Measurements from ENCODE around the gene C2orf80.
"Not testable (repeated sequence)": the region's sequence is repeated elsewhere in the genome, so short reads cannot be mapped to it uniquely, and the experiment has no call there.

C2orf80 gene

DNA sequence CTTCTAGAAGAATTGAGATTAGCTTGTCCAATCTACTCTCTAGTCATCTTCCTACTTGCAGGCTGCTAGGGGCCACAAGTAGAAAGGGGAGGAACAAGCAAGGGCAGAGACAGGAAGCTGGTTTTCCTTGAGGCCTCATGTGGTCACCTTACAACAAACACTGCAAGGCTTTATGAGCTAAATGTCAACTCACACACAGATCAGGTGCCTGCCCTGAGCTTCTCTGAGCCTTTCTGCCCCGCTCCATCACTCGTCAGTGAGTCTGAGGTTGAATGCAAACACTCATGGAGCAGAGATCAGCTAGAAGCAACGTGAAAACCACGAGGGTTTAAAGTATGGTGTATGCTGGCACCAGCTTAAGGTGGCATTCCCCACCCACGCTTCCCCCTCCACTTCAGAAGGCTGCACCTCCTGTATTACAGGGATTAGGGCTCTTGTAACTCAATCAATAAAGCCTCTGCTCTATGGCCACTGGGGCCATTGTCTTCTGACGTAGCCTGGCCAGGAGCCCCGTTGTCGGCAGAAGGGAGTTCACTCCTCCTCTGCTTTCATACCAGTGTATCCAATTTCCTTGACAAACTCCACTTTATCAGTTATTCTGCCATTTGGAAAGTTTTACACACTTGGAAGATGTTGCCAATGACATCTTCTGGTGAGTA lies 54.8 kb downstream of the C2orf80 start:
- WGBS, 2 experiments (ENCODE audit: insufficient coverage in 2 of 2), result 54 to 64% methylated on average over 1 to 5 of the region's 8 CpGs
- no peaks in the 10 kb centered on the region for H3K36me3 ChIP-seq (ENCODE audit: control insufficient read depth, insufficient read depth, low read length)
- peaks cover 3% of the 10 kb centered on the region for H3K9me3 ChIP-seq (ENCODE audit: control insufficient read depth, low read length)
- no peak overlapping the region for H3K4me3 ChIP-seq (ENCODE audit: extremely low read depth, insufficient read depth, low read length, poor library complexity, severe bottlenecking)
- no peak overlapping the region for H3K27ac ChIP-seq (ENCODE audit: low read depth, low read length, severe bottlenecking)
- no peaks in the 10 kb centered on the region for H3K4me1 ChIP-seq (ENCODE audit: control insufficient read depth, insufficient read depth, low read length, poor library complexity, severe bottlenecking)

DNA sequence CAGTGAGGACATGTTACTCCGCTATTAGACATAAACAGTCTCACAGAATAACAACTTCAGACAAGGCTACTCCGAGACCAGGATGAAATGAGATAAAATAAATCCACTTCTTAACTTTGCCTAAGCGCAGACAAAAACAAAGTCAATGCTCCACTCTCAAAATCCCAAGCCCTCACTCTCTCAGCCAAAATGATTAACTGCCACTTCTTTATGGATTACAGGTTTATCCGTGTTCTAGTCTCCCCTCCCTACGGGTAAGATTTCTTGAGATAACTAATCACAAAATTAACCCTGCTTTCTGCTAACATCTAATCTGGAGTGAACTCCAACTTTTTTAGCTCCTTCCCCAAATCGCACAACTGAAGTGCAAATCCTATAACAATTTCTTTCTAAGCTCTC lies 59.1 kb downstream of the C2orf80 start:
- H3K4me1 ChIP-seq (ENCODE audit: control insufficient read depth, insufficient read depth, low read length, poor library complexity, severe bottlenecking), result no peaks in the 10 kb centered on the region
- no peaks in the 10 kb centered on the region for H3K36me3 ChIP-seq (ENCODE audit: control insufficient read depth, insufficient read depth, low read length)
- H3K4me3 ChIP-seq (ENCODE audit: extremely low read depth, insufficient read depth, low read length, poor library complexity, severe bottlenecking), result no peak overlapping the region
- 92 to 100% methylated on average over 4 to 5 of the region's 6 CpGs for WGBS, 2 experiments (ENCODE audit: insufficient coverage in 2 of 2)
- no peaks in the 10 kb centered on the region for H3K9me3 ChIP-seq (ENCODE audit: control insufficient read depth, low read length)
- no peak overlapping the region for H3K27ac ChIP-seq (ENCODE audit: low read depth, low read length, severe bottlenecking)

DNA sequence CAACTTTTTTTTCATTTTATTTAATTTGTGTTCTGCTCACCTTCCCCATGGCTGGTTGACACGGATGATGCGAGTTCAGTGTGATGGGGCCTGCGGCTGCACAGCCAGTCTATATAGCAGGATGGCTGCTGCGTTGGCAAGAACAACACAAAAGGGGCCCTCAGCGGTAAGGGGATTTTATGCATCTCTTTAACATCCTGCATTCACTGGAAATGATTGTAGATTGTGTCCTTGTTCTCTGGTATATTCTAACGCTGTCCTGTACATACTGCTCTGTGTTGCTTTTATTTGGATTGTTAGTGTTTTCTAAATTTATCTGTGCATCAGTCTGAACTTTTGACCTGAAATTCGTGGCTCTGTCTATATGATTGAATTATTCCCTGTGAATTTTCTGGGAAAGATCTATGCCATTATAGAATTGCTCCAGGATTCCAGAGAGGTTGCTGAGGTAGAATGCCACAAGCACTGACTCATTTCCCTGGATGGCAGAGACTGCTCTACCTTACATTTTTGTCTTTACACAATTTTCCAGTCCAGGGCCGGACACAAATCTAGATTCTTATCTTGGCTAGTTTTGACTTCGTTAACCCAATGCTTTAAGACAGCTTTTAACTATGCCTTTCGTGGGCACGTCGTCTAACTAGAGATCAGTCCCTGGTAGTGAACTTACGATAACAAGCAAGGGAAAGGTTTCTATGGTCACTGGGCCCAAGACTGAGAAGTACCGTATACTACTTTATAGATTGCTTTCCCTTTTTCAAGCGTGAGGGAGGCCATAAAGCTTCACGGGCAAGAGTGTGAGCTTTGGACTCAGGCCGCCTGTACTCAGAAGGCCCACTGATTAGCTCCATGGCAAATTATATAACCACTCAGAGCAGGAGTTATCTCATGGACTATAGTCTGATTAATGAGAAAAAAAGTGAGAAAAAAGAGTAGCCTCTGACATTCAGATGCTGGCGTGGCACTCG lies 59.8 kb downstream of the C2orf80 start, which contains the start of gene CRYGC:
Gene CRYGC, minus strand, starts transcription at position 85 of the 968 bp plus-strand sequence. Its CDS starts 36 bp downstream, at position 49.
- H3K9me3 ChIP-seq (ENCODE audit: control insufficient read depth, low read length), result no peaks in the 10 kb centered on the region
- 92 to 93% methylated on average over 12 to 16 of the region's 19 CpGs for WGBS, 2 experiments (ENCODE audit: insufficient coverage in 2 of 2)
- no peak within 1 kb of the TSS for H3K4me3 ChIP-seq (ENCODE audit: extremely low read depth, insufficient read depth, low read length, poor library complexity, severe bottlenecking)
- H3K27ac ChIP-seq (ENCODE audit: low read depth, low read length, severe bottlenecking), result no peak within 1 kb of the TSS
- H3K36me3 ChIP-seq (ENCODE audit: control insufficient read depth, insufficient read depth, low read length), result no peaks in the 10 kb centered on the region
- no peaks in the 10 kb centered on the region for H3K4me1 ChIP-seq (ENCODE audit: control insufficient read depth, insufficient read depth, low read length, poor library complexity, severe bottlenecking)

DNA sequence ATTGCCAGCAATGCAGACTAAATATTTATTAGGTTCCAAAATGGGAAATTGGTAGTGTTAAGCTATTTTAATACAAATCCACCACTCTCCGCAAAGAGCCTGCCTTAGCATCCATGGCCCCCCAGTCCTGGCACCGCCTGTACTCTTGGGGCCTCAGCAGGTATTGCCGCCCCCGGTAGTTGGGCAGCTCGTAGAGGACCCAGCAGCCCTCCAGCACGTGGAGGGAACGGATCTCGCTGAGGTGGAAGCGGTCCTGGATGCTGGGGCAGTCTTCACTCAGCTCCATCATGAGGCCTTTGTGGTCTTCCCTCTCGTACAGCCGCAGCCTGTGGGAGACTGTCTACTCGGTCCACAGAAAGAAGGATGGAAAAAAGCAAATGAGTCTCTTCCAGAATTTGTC lies 61.7 kb downstream of the C2orf80 start:
- 88 to 96% methylated on average over 9 to 10 of the region's 12 CpGs for WGBS, 2 experiments (ENCODE audit: insufficient coverage in 2 of 2)
- H3K9me3 ChIP-seq (ENCODE audit: control insufficient read depth, low read length), result no peaks in the 10 kb centered on the region
- no peaks in the 10 kb centered on the region for H3K4me1 ChIP-seq (ENCODE audit: control insufficient read depth, insufficient read depth, low read length, poor library complexity, severe bottlenecking)
- no peak overlapping the region for H3K4me3 ChIP-seq (ENCODE audit: extremely low read depth, insufficient read depth, low read length, poor library complexity, severe bottlenecking)
- no peak overlapping the region for H3K27ac ChIP-seq (ENCODE audit: low read depth, low read length, severe bottlenecking)
- H3K36me3 ChIP-seq (ENCODE audit: control insufficient read depth, insufficient read depth, low read length), result no peaks in the 10 kb centered on the region

DNA sequence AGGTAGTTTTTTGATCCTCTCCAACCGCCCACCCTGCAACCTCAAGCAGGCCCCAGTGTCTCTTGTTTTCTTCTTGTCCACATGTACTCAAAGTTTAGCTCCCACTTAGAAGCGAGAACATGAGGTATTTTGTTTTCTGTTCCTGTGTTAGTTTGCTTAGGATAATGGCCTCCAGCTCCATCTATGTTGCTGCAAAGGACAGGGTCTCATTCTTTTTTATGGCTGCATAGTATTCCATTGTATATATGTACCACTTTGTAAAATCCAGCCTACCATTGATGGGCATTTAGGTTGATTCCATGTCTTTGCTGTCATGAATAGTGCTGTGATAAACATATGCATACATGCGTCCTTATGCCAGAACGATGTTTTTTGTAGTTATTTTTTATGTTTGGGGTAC lies 62.7 kb downstream of the C2orf80 start:
- no peak overlapping the region for H3K4me3 ChIP-seq (ENCODE audit: extremely low read depth, insufficient read depth, low read length, poor library complexity, severe bottlenecking)
- H3K27ac ChIP-seq (ENCODE audit: low read depth, low read length, severe bottlenecking), result no peak overlapping the region
- no peaks in the 10 kb centered on the region for H3K9me3 ChIP-seq (ENCODE audit: control insufficient read depth, low read length)
- no peaks in the 10 kb centered on the region for H3K36me3 ChIP-seq (ENCODE audit: control insufficient read depth, insufficient read depth, low read length)
- WGBS, 2 experiments (ENCODE audit: insufficient coverage in 2 of 2), result no CpG with 5 or more reads among the region's 4 CpGs
- no peaks in the 10 kb centered on the region for H3K4me1 ChIP-seq (ENCODE audit: control insufficient read depth, insufficient read depth, low read length, poor library complexity, severe bottlenecking)

DNA sequence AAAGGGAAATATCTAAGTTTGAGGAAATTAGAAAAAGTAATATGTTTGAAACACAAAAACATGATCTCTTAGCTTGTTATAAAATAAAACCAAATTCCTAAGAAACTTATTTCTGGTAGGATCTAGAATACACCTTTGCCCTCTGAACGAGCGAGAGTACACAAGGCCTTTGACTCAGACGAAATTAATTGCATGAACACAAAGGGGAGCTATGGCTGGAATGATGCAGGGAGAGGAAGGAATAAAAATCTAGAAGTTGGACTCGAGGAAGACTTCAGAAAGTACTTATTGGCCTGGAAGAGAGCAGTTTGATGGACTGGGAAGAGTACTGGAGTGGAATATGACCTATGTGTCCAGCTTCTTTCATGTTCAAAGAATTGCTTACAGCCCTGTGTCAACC lies 64.6 kb downstream of the C2orf80 start:
- H3K9me3 ChIP-seq (ENCODE audit: control insufficient read depth, low read length), result no peaks in the 10 kb centered on the region
- H3K27ac ChIP-seq (ENCODE audit: low read depth, low read length, severe bottlenecking), result no peak overlapping the region
- H3K4me3 ChIP-seq (ENCODE audit: extremely low read depth, insufficient read depth, low read length, poor library complexity, severe bottlenecking), result no peak overlapping the region
- no peaks in the 10 kb centered on the region for H3K4me1 ChIP-seq (ENCODE audit: control insufficient read depth, insufficient read depth, low read length, poor library complexity, severe bottlenecking)
- 81 to 88% methylated on average over 1 to 4 of the region's 4 CpGs for WGBS, 2 experiments (ENCODE audit: insufficient coverage in 2 of 2)
- no peaks in the 10 kb centered on the region for H3K36me3 ChIP-seq (ENCODE audit: control insufficient read depth, insufficient read depth, low read length)

DNA sequence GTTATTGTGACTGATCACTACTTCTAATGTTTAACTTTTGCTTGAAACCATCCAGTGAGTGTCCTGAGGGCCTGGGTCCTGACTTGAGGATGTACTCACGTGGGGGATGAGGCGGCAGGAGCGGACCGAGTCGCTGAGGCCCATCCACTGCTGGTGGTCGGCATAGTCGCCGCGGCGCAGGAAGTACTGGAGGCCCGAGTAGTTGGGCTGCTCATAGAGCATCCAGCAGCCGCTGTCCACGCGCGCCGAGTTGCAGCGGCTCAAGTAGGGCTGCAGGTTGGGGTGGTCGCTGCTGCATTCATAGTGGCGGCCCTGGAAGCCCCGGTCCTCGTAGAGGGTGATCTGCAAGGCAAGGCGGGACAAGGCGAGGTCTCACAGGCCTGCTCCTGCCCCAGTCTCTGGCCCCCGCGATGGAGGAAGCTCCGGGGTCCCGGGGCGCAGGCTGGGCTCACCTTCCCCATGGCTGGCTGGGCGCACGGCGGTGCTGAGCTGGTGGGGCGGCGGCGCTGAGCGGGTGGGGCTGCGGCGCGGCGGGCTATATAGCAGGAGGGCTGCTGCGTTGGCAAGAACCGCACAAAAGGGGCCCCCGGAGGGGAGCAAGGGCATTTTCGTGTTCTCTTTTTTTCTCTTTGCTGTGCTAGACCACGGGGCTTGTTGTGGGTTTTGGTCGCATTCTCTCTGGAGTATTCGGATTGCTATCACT lies 65.7 kb downstream of the C2orf80 start, which contains the start of gene CRYGD:
Gene CRYGD, minus strand, starts transcription at position 512 of the 703 bp plus-strand sequence. Its CDS starts 51 bp downstream, at position 461.
- not testable (repeated sequence) for H3K9me3 ChIP-seq (ENCODE audit: control insufficient read depth, low read length); H3K36me3 ChIP-seq (ENCODE audit: control insufficient read depth, insufficient read depth, low read length); H3K4me3 ChIP-seq (ENCODE audit: extremely low read depth, insufficient read depth, low read length, poor library complexity, severe bottlenecking); H3K4me1 ChIP-seq (ENCODE audit: control insufficient read depth, insufficient read depth, low read length, poor library complexity, severe bottlenecking); H3K27ac ChIP-seq (ENCODE audit: low read depth, low read length, severe bottlenecking)
- 79 to 81% methylated on average over 31 to 36 of the region's 46 CpGs for WGBS, 2 experiments (ENCODE audit: insufficient coverage in 2 of 2)

DNA sequence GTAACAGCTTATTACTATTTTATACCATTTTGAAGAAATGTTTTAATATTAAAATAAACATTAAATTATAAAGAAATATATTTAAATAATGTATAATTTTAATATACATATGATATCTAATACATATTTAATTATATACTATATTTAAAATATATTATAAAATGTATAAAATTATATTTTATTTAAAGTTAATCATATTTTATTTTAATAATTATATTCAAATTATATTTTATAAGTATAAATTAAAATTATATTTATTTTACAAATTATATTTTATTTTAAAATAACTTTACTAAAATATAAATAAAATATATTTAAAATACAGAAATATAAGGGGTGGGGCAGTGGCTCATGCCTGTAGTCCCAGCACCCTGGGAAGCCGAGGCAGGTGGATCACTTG lies 67.6 kb downstream of the C2orf80 start:
- Histone ChIP-seq H3K4me1 (ENCODE audit: control insufficient read depth, insufficient read depth, low read length, poor library complexity, severe bottlenecking) (no peaks in the 10 kb centered on the region), H3K36me3 (ENCODE audit: control insufficient read depth, insufficient read depth, low read length) (no peaks in the 10 kb centered on the region), H3K4me3 (ENCODE audit: extremely low read depth, insufficient read depth, low read length, poor library complexity, severe bottlenecking) (no peak overlapping the region), H3K27ac (ENCODE audit: low read depth, low read length, severe bottlenecking) (no peak overlapping the region), H3K9me3 (ENCODE audit: control insufficient read depth, low read length) (no peaks in the 10 kb centered on the region)
- WGBS, 2 experiments (ENCODE audit: insufficient coverage in 2 of 2), result 90% methylated on average over 1 of the region's 1 CpG; no CpG with 5 or more reads in 1 of the 2 experiments

DNA sequence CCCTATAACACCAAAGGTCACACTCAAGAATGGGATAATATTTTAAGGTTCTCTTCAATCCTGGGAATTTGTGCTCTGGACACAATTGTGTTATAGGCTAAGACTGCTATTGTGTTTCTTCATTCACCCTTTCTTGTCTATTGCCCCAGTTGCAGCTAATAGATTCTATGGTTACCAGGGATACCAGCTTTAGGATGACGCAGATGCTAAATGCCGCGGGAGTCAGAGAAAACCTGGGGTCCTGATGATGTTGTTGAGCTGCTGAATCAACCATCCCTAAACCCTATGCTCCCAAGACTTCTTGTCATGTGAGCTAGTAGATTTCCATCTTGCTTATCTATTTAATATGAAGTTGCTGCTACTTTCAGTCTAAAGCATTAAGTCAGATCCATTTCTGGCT lies 70.9 kb downstream of the C2orf80 start:
- Histone ChIP-seq H3K27ac (ENCODE audit: low read depth, low read length, severe bottlenecking) (no peak overlapping the region), H3K36me3 (ENCODE audit: control insufficient read depth, insufficient read depth, low read length) (no peaks in the 10 kb centered on the region), H3K4me3 (ENCODE audit: extremely low read depth, insufficient read depth, low read length, poor library complexity, severe bottlenecking) (no peak overlapping the region), H3K4me1 (ENCODE audit: control insufficient read depth, insufficient read depth, low read length, poor library complexity, severe bottlenecking) (no peaks in the 10 kb centered on the region), H3K9me3 (ENCODE audit: control insufficient read depth, low read length) (no peaks in the 10 kb centered on the region)
- WGBS, 2 experiments (ENCODE audit: insufficient coverage in 2 of 2), result 100% methylated on average over 2 of the region's 3 CpGs; no CpG with 5 or more reads in 1 of the 2 experiments

DNA sequence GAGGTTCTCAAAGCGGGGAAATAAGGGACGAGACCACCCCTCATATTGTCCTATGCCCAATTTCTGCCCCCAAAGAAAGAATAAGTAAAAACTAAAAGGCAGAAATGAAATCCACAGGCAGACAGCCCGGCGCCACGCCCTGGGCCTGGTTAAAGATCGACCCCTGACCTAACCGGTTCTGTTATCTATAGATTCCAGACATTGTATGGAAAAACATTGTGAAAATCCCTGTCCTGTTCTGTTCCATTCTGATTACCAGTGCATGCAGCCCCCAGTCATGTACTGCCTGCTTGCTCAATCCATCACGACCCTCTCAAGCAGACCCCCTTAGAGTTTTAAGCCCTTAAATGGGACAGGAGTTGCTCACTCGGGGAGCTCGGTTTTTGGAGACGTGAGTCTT lies 72.4 kb downstream of the C2orf80 start:
- H3K27ac ChIP-seq (ENCODE audit: low read depth, low read length, severe bottlenecking); H3K4me3 ChIP-seq (ENCODE audit: extremely low read depth, insufficient read depth, low read length, poor library complexity, severe bottlenecking); H3K4me1 ChIP-seq (ENCODE audit: control insufficient read depth, insufficient read depth, low read length, poor library complexity, severe bottlenecking); H3K36me3 ChIP-seq (ENCODE audit: control insufficient read depth, insufficient read depth, low read length); H3K9me3 ChIP-seq (ENCODE audit: control insufficient read depth, low read length): not testable (repeated sequence)
- WGBS, 2 experiments (ENCODE audit: insufficient coverage in 2 of 2), result 90 to 100% methylated on average over 5 to 7 of the region's 11 CpGs

Measured in mesodermal cell (in vitro differentiated cells).